OCI-LY7 (cell line): ENCODE results near the gene DUOXA2.

Experiments
- CTCF ChIP-seq: fragments of 200-600 bp; sonication (generic); conservative IDR thresholded peaks from 2 replicates; pipeline ENCODE4 v1.5.1; 2014; ENCODE audit warnings: mild to moderate bottlenecking, antibody characterized with exemption, low read length, moderate library complexity, mixed read lengths
- EZH2phosphoT487 ChIP-seq: fragments of 200-600 bp; sonication (generic); IDR thresholded peaks from 2 replicates; pipeline ENCODE4 v1.6.1; 2018; ENCODE audit warnings: low read depth, borderline replicate concordance, mild to moderate bottlenecking, mixed run types, antibody characterized with exemption, low read length, moderate library complexity, mixed read lengths

GRCh38 chr15:45162771-45163507 is 48.8 kb downstream of the DUOXA2 start:
- TF ChIP-seq CTCF (peak; percentile 89), EZH2phosphoT487 (no peak)
